Spinal cord (tissue), 4 donors: ENCODE results near the gene SERPINB7. TPM values are rescaled to one million over a fixed set of nuclear protein-coding genes. Genes with fewer than 3 reads are reported as not detected.

Experiments used
- polyA plus RNA-seq, 2 donors: library from polyadenylated mRNA; unstranded; fragments of 120-200 nt; gene quantifications; one replicate each; pipeline ENCODE4 v1.2.1, GENCODE V29; 2013; ENCODE audit not compliant: insufficient read length in 2 of 2
- total RNA-seq, 2 donors: library from RNA; depleted of rRNA in 1 of 2; stranded (reverse); fragments of 120-200 nt in 1 of 2; fragments of >200 nt in 1 of 2; gene quantifications; one replicate each; pipeline versions ENCODE4 v1.2.3 to v1.2.4, GENCODE V29; 2013 to 2014

The SERPINB7 gene
- total and polyA plus RNA-seq, 4 donors = not detected

Other genes with a start within 250 kb of the SERPINB7 start
- not detected for gene SERPINB12, start 233.0 kb upstream of the SERPINB7 start, total RNA-seq
- gene SERPINB12, start 233.0 kb upstream of the SERPINB7 start, polyA plus RNA-seq = not detected
- gene SERPINB13, start 188.1 kb upstream of the SERPINB7 start, total RNA-seq = not detected
- not detected for gene SERPINB13, start 188.1 kb upstream of the SERPINB7 start, polyA plus RNA-seq
- gene SERPINB4, start 131.2 kb upstream of the SERPINB7 start, total RNA-seq = not detected
- gene SERPINB4, start 131.2 kb upstream of the SERPINB7 start, polyA plus RNA-seq = not detected
- not detected for gene SERPINB3, start 113.5 kb upstream of the SERPINB7 start, total RNA-seq
- gene SERPINB3, start 113.5 kb upstream of the SERPINB7 start, polyA plus RNA-seq = not detected
- not detected for gene SERPINB11, start 72.5 kb upstream of the SERPINB7 start, total RNA-seq
- gene SERPINB11, start 72.5 kb upstream of the SERPINB7 start, polyA plus RNA-seq = not detected
- under 1 TPM; 0.28 to 0.69 TPM for gene SERPINB2, start 112.3 kb downstream of the SERPINB7 start, total RNA-seq
- not detected for gene SERPINB2, start 112.3 kb downstream of the SERPINB7 start, polyA plus RNA-seq
- gene SERPINB10, start 132.5 kb downstream of the SERPINB7 start, total RNA-seq = 1 to 10 TPM in 1 of 2 donors, under 1 TPM in 1; 0.33 to 3.7 TPM
- under 1 TPM in 1 of 2 donors, not detected in 1; 0.17 TPM for gene SERPINB10, start 132.5 kb downstream of the SERPINB7 start, polyA plus RNA-seq
- gene HMSD, start 173.9 kb downstream of the SERPINB7 start, total RNA-seq = 1 to 10 TPM in 1 of 2 donors, under 1 TPM in 1; 0.79 to 1.2 TPM
- 1 to 10 TPM; 3.7 to 4.6 TPM for gene HMSD, start 173.9 kb downstream of the SERPINB7 start, polyA plus RNA-seq
- 1 to 10 TPM; 3.7 to 4.0 TPM for gene SERPINB8, start 194.7 kb downstream of the SERPINB7 start, total RNA-seq
- 1 to 10 TPM; 5.3 to 6.6 TPM for gene SERPINB8, start 194.7 kb downstream of the SERPINB7 start, polyA plus RNA-seq